HG03039 (cell line): ENCODE data around the gene PAQR6.

Experiments used
- ATAC-seq: cut with Tn5 transposase; IDR thresholded peaks from one replicate; pipeline ENCODE4 v1.9.1; 2021; ENCODE audit warnings: mild to moderate bottlenecking, moderate library complexity; ENCODE audit not compliant: unreplicated experiment

PAQR6 gene

GRCh38 chr1:156198831-156199349 is 49.0 kb downstream of the PAQR6 start:
- no peak for ATAC-seq

- no peak for ATAC-seq
These were observed 51.4 kb downstream of the PAQR6 start for GRCh38 chr1:156196445-156196844.

- ATAC-seq: no peak
These were observed 52.0 kb downstream of the PAQR6 start for GRCh38 chr1:156195853-156196252.

GRCh38 chr1:156194300-156194652 is 53.6 kb downstream of the PAQR6 start:
- ATAC-seq: no peak

GRCh38 chr1:156193488-156194299 is 54.2 kb downstream of the PAQR6 start, which contains the start of gene SLC25A44:
Gene SLC25A44 (plus strand): TSS chr1:156194104. CDS start chr1:156199848, 5,744 bp downstream.
- peak; percentile 83 for ATAC-seq
